Epidermal melanocyte (primary cell): ENCODE data around the gene CARMIL3.
"Not testable (repeated sequence)": the region's sequence is repeated elsewhere in the genome, so short reads cannot be mapped to it uniquely, and the experiment has no call there.

Experiments
- DNase-seq: peaks from one replicate; pipeline ENCODE4 v3.0.0; 2011; ENCODE audit warnings: low spot score; ENCODE audit not compliant: insufficient read length

The CARMIL3 gene

GRCh38 chr14:24051789-24052655, at the start of gene CARMIL3:
CARMIL3 (plus strand) TSS chr14:24052009; CDS start chr14:24052154, 145 bp downstream.
- peak; percentile 33 for DNase-seq

GRCh38 chr14:24006471-24006816, 45.4 kb upstream of the CARMIL3 start:
- DNase-seq: not testable (repeated sequence)

- DNase-seq: not testable (repeated sequence)
Measured at GRCh38 chr14:24006817-24007652, 44.8 kb upstream of the CARMIL3 start.

GRCh38 chr14:24011051-24011450, 40.8 kb upstream of the CARMIL3 start:
- DNase-seq: no peak

- DNase-seq: not testable (repeated sequence)
Measured at GRCh38 chr14:24012726-24013273, 39.0 kb upstream of the CARMIL3 start.

GRCh38 chr14:24013654-24014514, 37.9 kb upstream of the CARMIL3 start:
- DNase-seq: peak; percentile 65

GRCh38 chr14:24015745-24016144, 36.1 kb upstream of the CARMIL3 start:
- not testable (repeated sequence) for DNase-seq

GRCh38 chr14:24018978-24019377, 32.8 kb upstream of the CARMIL3 start:
- not testable (repeated sequence) for DNase-seq

GRCh38 chr14:24019944-24020343, 31.9 kb upstream of the CARMIL3 start:
- not testable (repeated sequence) for DNase-seq

GRCh38 chr14:24020520-24020919, 31.3 kb upstream of the CARMIL3 start:
- DNase-seq: peak; percentile 14

GRCh38 chr14:24024939-24025418, 26.8 kb upstream of the CARMIL3 start:
- DNase-seq: not testable (repeated sequence)

GRCh38 chr14:24029687-24030086, 22.1 kb upstream of the CARMIL3 start:
- not testable (repeated sequence) for DNase-seq

- not testable (repeated sequence) for DNase-seq
Measured at GRCh38 chr14:24031331-24031730, 20.5 kb upstream of the CARMIL3 start.

GRCh38 chr14:24032727-24033418, 18.9 kb upstream of the CARMIL3 start:
- no peak for DNase-seq

GRCh38 chr14:24035769-24036168, 16.0 kb upstream of the CARMIL3 start:
- not testable (repeated sequence) for DNase-seq

GRCh38 chr14:24036169-24036962, 15.4 kb upstream of the CARMIL3 start:
- peak; percentile 66 for DNase-seq

GRCh38 chr14:24036963-24037657, 14.7 kb upstream of the CARMIL3 start:
- not testable (repeated sequence) for DNase-seq

- no peak for DNase-seq
Measured at GRCh38 chr14:24037658-24038037, 14.2 kb upstream of the CARMIL3 start.

GRCh38 chr14:24038686-24039085, 13.1 kb upstream of the CARMIL3 start:
- no peak for DNase-seq
